Astrocyte (in vitro differentiated cells and primary cell): ENCODE measurements around the gene GET4. TPM values are rescaled to one million over a fixed set of nuclear protein-coding genes. Genes with fewer than 3 reads are reported as not detected.
A peak's percentile ranks its signal among the peaks of the same experiment; 100 is the strongest.

Experiments
- DNase-seq: peaks from one replicate; pipeline ENCODE4 v3.0.0-alpha.2; 2010; ENCODE audit warnings: low read depth
- FAIRE-seq: peaks from 2 replicates; lab custom pipeline; 2011; peaks lifted over from hg19 to GRCh38; lab: Jason Lieb, UNC
- H2AFZ ChIP-seq: 2 replicates; pipeline ENCODE4 v1.6.0; 2012; ENCODE audit warnings: low read depth, low read length, inconsistent platforms
- H3K27ac ChIP-seq: 2 replicates; pipeline ENCODE4 v1.5.1; 2011; ENCODE audit warnings: low read depth, low read length, inconsistent platforms
- H3K27me3 ChIP-seq: 2 replicates; pipeline ENCODE4 v1.6.0; 2011; ENCODE audit warnings: low read length, inconsistent platforms; ENCODE audit not compliant: insufficient read depth
- H3K36me3 ChIP-seq: 2 replicates; pipeline ENCODE4 v1.5.1; 2011; ENCODE audit warnings: low read length, inconsistent platforms; ENCODE audit not compliant: insufficient read depth
- H3K4me1 ChIP-seq: 2 replicates; pipeline ENCODE4 v1.5.1; 2011; ENCODE audit warnings: low read length, inconsistent platforms; ENCODE audit not compliant: insufficient read depth
- H3K4me2 ChIP-seq: 2 replicates; pipeline ENCODE4 v1.6.0; 2012; ENCODE audit warnings: low read length, inconsistent platforms
- H3K4me3 ChIP-seq: 2 replicates; pipeline ENCODE4 v1.5.1; 2011; ENCODE audit warnings: low read depth, mild to moderate bottlenecking, low read length, inconsistent platforms; ENCODE audit not compliant: insufficient read depth
- H3K79me2 ChIP-seq: 2 replicates; pipeline ENCODE4 v1.6.0; 2012; ENCODE audit warnings: mild to moderate bottlenecking, low read length, inconsistent platforms; ENCODE audit not compliant: insufficient read depth
- H3K9ac ChIP-seq: 2 replicates; pipeline ENCODE4 v1.6.0; 2012; ENCODE audit warnings: mild to moderate bottlenecking, low read length, inconsistent platforms
- H3K9me3 ChIP-seq: 2 replicates; pipeline ENCODE4 v1.5.1; 2012; ENCODE audit warnings: low read depth, mild to moderate bottlenecking, low read length, inconsistent platforms; ENCODE audit not compliant: insufficient read depth
- H4K20me1 ChIP-seq: 2 replicates; pipeline ENCODE4 v1.6.0; 2012; ENCODE audit warnings: low read length, inconsistent platforms; ENCODE audit not compliant: insufficient read depth
- H3K27ac Mint-ChIP-seq: one replicate; pipeline ENCODE4 v1.8.0; 2021; ENCODE audit warnings: mild to moderate bottlenecking, mixed read lengths; ENCODE audit not compliant: unreplicated experiment
- H3K27me3 Mint-ChIP-seq: one replicate; pipeline ENCODE4 v1.8.0; 2021; ENCODE audit warnings: low read depth, mixed read lengths; ENCODE audit not compliant: unreplicated experiment
- H3K36me3 Mint-ChIP-seq: one replicate; pipeline ENCODE4 v1.8.0; 2021; ENCODE audit warnings: low read depth, mixed read lengths; ENCODE audit not compliant: unreplicated experiment
- H3K4me1 Mint-ChIP-seq: one replicate; pipeline ENCODE4 v1.8.0; 2021; ENCODE audit warnings: low read depth, mixed read lengths; ENCODE audit not compliant: unreplicated experiment
- H3K4me3 Mint-ChIP-seq: one replicate; pipeline ENCODE4 v1.8.0; 2021; ENCODE audit warnings: mild to moderate bottlenecking, moderate library complexity, mixed read lengths; ENCODE audit not compliant: unreplicated experiment
- H3K9me3 Mint-ChIP-seq: one replicate; pipeline ENCODE4 v1.8.0; 2021; ENCODE audit warnings: mild to moderate bottlenecking, mixed read lengths; ENCODE audit not compliant: unreplicated experiment
- CTCF ChIP-seq: IDR thresholded peaks from 2 replicates; pipeline ENCODE4 v1.5.1; 2011; ENCODE audit warnings: low read depth, mild to moderate bottlenecking, inconsistent platforms, low read length, moderate library complexity; ENCODE audit not compliant: insufficient read depth
- EZH2 ChIP-seq: IDR thresholded peaks from 2 replicates; pipeline ENCODE4 v1.6.1; 2012; ENCODE audit warnings: mild to moderate bottlenecking, low read length, inconsistent platforms; ENCODE audit not compliant: insufficient read depth
- total RNA-seq: library from RNA; stranded (reverse); gene quantifications from 2 replicates; pipeline ENCODE4 v1.2.1, GENCODE V29; 2021

GET4 gene
- total RNA-seq, 1 donor from 2014 or later: 43.0 TPM

- no peak for FAIRE-seq
- Histone ChIP-seq H3K4me1 (no peaks in the 10 kb centered on the region), H3K4me3 (no peak overlapping the region), H3K9ac (no peak overlapping the region), H3K4me2 (no peak overlapping the region), H2AFZ (no peak overlapping the region), H4K20me1 (peaks cover 39% of the 10 kb centered on the region), H3K9me3 (no peaks in the 10 kb centered on the region), H3K36me3 (no peaks in the 10 kb centered on the region), H3K27ac (no peak overlapping the region), H3K27me3 (no peaks in the 10 kb centered on the region), H3K79me2 (peaks cover 17% of the 10 kb centered on the region)
- no peak for DNase-seq
- peaks cover 16% of the 10 kb centered on the region for H3K36me3 Mint-ChIP-seq
- no peaks in the 10 kb centered on the region for H3K27me3 Mint-ChIP-seq
- no peak overlapping the region for H3K4me3 Mint-ChIP-seq
- H3K27ac Mint-ChIP-seq: no peak overlapping the region
- H3K9me3 Mint-ChIP-seq: no peaks in the 10 kb centered on the region
- TF ChIP-seq CTCF (no peak), EZH2 (no peak)
- H3K4me1 Mint-ChIP-seq: no peaks in the 10 kb centered on the region
Measured at GRCh38 chr7:891805-892204, 15.5 kb downstream of the GET4 start.

- no peaks in the 10 kb centered on the region for H3K36me3 ChIP-seq
- DNase-seq (no peak), FAIRE-seq (no peak)
- peaks cover 7% of the 10 kb centered on the region for H3K79me2 ChIP-seq
- Mint-ChIP-seq H3K4me1 (no peaks in the 10 kb centered on the region), H3K36me3 (peaks cover 13% of the 10 kb centered on the region), H3K9me3 (no peaks in the 10 kb centered on the region), H3K27me3 (no peaks in the 10 kb centered on the region), H3K4me3 (no peak overlapping the region), H3K27ac (peak overlapping the region; percentile 26)
- no peak overlapping the region for H2AFZ ChIP-seq
- H3K4me3 ChIP-seq: no peak overlapping the region
- peaks cover 28% of the 10 kb centered on the region for H4K20me1 ChIP-seq
- H3K9ac ChIP-seq: no peak overlapping the region
- H3K4me1 ChIP-seq: no peaks in the 10 kb centered on the region
- H3K27me3 ChIP-seq: no peaks in the 10 kb centered on the region
- TF ChIP-seq CTCF: no peak
- TF ChIP-seq EZH2: no peak
- no peaks in the 10 kb centered on the region for H3K9me3 ChIP-seq
- H3K27ac ChIP-seq: no peak overlapping the region
- H3K4me2 ChIP-seq: no peak overlapping the region
Measured at GRCh38 chr7:892648-893593, 16.6 kb downstream of the GET4 start.

- Histone ChIP-seq H3K4me2 (no peak overlapping the region), H3K9ac (no peak overlapping the region), H3K79me2 (peaks cover 3% of the 10 kb centered on the region), H3K9me3 (no peaks in the 10 kb centered on the region), H4K20me1 (peaks cover 22% of the 10 kb centered on the region), H3K27ac (no peak overlapping the region), H3K27me3 (no peaks in the 10 kb centered on the region), H2AFZ (no peak overlapping the region), H3K4me1 (no peaks in the 10 kb centered on the region), H3K4me3 (no peak overlapping the region), H3K36me3 (no peaks in the 10 kb centered on the region)
- Mint-ChIP-seq H3K27me3 (no peaks in the 10 kb centered on the region), H3K4me3 (no peak overlapping the region), H3K4me1 (no peaks in the 10 kb centered on the region), H3K27ac (peak overlapping the region; percentile 26), H3K9me3 (no peaks in the 10 kb centered on the region), H3K36me3 (peaks cover 13% of the 10 kb centered on the region)
- DNase-seq (no peak), FAIRE-seq (no peak)
- no peak for TF ChIP-seq EZH2
- no peak for TF ChIP-seq CTCF
Measured at GRCh38 chr7:893686-894085, 17.3 kb downstream of the GET4 start.
